Left hindlimb (tissue), 1 donor: ENCODE results near the gene EHF.

Experiments used
- DNase-seq: peaks from one replicate; pipeline ENCODE4 v3.0.0-alpha.2; 2018

EHF gene

GRCh38 chr11:34626393-34626792 is 5.5 kb downstream of the EHF start:
- no peak for DNase-seq

DNA sequence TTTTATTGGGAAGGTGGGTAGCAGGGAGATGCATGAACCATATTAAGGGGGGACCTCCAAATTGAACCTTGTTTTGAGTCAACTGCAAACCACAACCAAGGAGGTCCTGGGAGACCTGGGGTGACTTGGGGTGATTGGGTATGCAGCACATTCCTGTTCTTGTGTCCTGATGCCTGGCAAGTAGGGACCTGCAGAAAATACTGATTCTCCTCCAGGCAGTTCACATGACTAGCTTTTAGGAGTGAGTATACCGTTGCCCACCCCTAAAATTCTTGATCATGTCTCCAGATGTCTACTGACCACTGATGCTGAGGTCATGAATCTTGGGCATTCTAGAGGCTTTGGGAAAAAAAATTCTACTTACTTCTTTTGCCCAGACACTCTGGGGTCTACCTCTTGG is 6.3 kb downstream of the EHF start:
- DNase-seq: no peak

DNA sequence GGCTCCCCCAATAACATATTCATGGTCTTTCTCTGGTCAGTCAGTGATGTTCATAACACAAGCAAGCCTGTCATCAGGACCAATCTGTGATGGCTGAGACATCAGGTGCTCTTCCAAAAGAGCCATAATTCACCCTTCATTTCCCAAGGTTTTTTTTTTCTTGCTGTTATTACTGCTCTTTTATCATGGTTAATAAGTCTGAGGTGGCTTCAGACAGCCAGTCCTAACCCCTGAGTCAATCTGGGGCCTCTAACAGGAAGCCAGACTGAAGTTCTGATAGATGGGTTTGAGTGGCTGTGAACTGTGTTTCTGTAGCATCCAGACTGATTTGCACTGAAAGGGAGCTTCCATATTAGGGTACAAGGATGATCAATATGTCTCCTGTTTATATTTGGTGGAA is 8.8 kb downstream of the EHF start:
- no peak for DNase-seq

DNA sequence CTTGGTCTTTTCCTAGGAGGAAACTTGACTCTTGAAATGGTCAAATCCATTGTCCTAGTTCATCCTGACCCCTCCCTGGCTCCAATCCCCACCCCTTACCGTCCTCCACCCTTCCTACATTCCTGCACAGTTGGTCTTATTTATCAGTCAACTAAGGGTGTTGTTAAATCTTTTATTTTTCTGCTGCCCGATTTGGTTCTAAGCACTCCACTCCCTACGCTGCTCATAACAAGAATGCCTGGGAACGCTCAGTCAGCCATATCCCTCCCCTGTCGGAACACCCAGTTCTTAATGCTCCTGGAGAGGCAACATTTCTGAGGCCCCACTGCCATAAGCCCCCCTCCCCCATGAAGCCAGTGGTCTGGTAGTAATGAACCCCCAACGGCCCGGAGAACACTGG is 9.7 kb downstream of the EHF start:
- DNase-seq: no peak

DNA sequence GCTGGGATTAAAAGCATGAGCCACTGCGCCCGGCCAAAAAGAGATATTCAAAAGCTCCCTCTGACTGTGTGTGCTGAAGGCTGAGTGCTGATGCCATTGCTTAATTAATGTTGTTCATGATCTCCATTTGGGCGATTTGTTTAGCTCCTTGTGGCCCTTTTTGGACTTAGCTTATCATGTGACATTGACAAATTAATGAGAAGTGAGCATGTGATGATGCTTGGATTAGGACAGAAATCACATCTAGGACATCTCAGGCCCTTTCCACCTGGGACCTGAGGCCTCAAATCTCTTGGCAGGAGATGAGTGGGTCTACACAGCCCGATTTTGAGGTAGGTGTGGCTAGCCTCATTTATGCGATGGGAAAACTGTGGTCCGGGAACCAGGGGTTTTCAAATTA is 10.4 kb downstream of the EHF start:
- DNase-seq: no peak

DNA sequence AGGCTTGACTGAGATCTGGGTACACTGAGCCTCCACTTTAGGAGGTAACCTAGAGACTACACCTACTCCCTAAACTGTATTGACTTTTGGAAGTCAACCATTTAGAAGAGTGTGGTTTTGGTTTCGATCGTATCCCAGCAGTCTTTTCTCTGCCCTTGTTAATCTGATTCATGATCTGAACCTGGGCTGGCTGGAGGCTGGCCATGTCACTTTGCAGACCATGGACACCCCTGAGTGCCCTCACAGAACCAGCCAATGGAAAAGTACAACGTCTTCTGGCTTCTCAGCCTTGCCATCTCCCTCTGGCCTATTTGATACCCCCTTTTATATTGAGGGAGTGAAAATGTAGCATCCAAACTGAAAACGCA is 10.8 kb downstream of the EHF start:
- DNase-seq: no peak

- DNase-seq: no peak
Measured at GRCh38 chr11:34632105-34632791, 11.4 kb downstream of the EHF start.

DNA sequence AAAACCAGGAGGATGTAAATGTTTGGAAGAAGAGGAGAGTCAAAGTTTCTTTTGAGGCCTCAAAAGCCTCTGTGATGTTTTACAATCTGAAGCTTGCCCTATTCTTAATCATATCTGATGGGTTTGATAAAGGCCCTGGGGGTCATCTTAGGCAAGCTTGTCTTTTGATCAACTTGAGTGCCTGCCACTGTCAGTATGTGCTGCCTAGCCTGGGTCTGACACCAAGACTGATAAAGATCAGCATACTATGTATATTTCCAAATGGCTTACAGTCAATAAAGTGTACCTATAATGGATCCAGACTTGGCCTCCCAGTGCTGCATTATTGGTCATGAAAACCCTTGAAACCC is 12.7 kb downstream of the EHF start:
- no peak for DNase-seq

GRCh38 chr11:34633990-34634693 is 13.2 kb downstream of the EHF start:
- DNase-seq: no peak

DNA sequence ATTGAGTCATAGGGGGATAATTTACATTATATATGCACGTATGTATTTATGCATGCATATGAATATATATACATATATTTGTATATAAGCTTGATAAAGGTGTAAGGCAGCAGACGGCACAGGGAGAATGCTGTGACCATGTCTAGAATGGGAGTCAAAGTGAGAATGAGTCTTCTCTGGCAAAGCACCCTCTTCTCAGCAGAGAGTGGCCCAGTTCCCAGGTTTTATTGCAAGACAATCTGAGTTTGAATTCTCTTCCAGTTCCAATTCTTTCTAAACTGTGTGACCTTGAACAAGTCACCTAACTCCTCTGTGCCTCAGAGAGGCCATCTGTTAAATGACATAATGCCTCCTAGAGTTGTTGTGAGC is 13.8 kb downstream of the EHF start:
- no peak for DNase-seq

DNA sequence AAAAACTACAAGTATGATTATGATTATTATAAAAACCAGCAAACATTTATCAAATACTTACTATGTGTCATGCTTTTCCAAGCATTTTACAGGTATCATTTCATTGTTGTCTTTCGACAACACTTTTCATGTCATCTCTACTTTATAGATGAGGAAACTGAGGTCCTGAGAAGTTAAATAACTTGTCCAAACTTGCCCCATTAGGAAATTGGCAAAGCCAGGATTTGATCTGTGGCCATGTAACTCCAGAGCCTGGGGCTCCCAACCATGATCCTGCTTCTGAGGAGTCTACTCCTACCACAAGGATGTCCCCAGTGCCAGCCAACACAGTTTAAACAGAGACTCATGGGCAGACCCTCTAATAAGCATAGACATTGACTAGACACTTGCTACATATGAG is 15.2 kb downstream of the EHF start:
- no peak for DNase-seq

DNA sequence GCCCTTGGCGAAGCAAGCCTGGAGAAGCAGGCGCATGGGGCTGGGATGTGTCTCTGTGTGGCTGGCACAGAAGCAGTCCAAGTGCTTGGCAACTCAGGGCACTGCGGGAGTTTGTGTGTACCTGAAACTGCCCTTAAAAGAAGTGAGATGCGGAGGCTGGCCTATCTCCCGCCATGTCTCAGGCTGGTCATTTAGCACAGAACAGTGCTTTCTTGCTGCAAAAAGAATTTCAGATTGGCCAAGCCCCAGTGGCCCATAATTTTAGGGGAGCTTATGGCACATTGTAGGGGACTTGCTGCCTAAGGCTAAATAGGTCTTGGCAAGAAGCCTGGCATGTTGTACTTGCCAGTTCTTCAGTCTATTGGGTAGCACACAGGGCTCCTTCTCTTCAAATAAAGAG is 16.4 kb downstream of the EHF start:
- DNase-seq: peak; percentile 44

GRCh38 chr11:34638897-34639296 is 18.0 kb downstream of the EHF start:
- DNase-seq: no peak

DNA sequence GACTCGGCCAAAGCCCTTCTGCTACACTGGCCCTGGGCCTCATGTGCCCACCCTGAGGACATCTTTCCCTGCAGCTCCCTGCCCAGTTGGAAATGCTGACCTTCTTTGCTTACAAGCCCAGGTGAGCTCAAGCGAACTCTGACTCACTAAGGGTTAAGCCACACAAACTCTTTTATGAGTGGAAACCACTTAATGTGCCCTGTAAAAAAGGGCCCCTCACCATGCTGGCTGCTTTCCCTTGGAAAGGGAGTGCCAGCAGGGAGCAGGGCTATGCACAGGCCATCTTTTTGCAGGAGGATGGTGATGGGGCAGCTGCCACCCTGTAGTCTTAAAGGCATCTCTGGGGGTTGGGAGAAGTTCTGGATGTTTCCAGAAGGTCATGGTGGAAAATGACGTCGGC is 18.7 kb downstream of the EHF start:
- peak; percentile 40 for DNase-seq

DNA sequence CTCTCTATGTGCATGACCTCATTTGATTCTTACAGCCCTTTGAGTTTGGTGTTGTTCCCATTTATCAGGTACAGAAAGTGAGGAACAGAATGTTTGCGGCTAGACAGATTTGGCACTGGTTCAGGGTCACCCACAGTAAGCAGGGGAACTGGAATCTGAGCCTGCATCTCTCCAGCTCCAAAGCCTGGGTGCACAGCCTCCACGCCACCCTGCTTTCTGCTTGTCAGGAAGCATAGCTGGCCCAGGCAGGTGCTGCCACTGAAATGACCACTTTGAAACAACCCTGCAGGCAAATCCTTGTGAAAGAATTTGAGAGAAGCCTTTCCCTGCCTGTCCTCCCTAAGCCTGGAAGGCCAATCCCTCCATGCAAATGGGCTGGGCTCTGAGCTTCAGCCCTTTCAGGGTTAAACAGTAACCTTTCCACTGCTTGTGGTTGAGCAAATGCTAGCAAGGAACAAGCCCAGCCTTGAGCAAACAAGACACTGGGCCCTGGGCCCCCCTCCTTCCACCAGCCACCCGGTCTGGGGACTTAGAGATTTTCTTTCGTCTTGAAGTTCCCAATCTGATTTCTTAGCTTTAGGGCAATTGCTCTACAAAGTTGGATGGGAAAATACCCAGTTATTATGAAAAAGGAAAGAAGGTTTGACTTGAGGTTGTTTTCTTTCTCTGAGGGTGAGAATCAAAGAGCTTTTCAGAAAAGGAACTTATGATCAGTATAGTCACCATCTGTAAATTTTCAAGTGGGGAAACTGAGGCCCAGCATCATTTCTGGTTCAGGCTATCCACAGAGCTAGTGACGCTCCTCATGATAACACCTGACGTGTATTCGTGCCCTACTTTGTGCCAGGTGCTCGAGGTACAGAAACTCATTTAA is 19.4 kb downstream of the EHF start:
- DNase-seq: peak; percentile 40

GRCh38 chr11:34640924-34641275 is 20.0 kb downstream of the EHF start:
- no peak for DNase-seq

GRCh38 chr11:34641456-34641855 is 20.6 kb downstream of the EHF start:
- no peak for DNase-seq

GRCh38 chr11:34642001-34642554 is 21.2 kb downstream of the EHF start:
- DNase-seq: no peak

- no peak for DNase-seq
Measured at GRCh38 chr11:34642873-34643272, 22.0 kb downstream of the EHF start.

GRCh38 chr11:34643311-34643710 is 22.4 kb downstream of the EHF start:
- DNase-seq: no peak

GRCh38 chr11:34643846-34644245 is 23.0 kb downstream of the EHF start:
- no peak for DNase-seq

DNA sequence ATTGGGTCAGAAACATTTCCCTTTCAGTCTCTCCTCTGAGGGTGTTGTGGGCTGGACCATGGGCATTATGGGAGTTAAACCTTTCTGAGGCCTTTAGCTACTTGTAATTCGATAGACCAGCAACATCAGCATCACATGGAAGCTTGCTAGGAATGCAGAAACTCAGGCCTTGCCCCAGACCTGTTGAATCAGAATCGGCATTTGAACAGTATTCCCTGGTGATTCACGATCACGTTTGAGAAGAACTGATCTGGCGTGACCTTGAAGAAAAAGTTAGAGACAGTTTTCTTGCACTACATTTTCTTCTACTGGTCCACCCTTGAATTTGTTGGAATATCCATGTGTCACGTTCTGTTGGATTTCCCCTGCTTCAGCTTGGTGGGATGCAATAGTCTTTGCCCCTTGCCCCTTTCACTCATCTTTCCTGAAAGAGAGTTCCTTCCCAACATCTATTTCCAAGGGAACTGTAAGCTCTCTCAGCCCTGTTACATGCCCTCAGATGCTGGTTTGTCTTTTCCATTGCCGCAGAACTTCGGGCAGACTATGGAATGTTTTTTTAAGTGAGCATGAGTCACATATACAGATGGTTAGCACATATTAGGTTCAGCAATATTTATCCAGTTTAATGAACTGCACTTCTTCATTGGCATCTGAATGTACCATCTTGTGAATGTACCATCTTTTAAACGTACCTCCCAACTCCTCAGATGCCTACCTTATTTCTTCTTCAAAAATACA is 23.9 kb downstream of the EHF start:
- no peak for DNase-seq

DNA sequence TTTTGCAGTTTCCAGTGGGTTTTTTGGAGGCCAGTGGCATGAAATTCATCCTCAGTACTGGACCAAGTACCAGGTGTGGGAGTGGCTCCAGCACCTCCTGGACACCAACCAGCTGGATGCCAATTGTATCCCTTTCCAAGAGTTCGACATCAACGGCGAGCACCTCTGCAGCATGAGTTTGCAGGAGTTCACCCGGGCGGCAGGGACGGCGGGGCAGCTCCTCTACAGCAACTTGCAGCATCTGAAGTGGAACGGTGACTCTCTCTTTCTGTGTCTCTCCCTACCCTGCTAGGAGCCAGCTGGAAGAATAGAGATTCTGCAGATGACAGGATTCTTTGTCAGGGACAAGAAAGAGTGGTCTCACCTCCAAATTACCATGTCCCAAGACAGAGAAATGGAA is 25.5 kb downstream of the EHF start:
- no peak for DNase-seq
